ENCODE data around the gene TNFSF12.

DNA sequence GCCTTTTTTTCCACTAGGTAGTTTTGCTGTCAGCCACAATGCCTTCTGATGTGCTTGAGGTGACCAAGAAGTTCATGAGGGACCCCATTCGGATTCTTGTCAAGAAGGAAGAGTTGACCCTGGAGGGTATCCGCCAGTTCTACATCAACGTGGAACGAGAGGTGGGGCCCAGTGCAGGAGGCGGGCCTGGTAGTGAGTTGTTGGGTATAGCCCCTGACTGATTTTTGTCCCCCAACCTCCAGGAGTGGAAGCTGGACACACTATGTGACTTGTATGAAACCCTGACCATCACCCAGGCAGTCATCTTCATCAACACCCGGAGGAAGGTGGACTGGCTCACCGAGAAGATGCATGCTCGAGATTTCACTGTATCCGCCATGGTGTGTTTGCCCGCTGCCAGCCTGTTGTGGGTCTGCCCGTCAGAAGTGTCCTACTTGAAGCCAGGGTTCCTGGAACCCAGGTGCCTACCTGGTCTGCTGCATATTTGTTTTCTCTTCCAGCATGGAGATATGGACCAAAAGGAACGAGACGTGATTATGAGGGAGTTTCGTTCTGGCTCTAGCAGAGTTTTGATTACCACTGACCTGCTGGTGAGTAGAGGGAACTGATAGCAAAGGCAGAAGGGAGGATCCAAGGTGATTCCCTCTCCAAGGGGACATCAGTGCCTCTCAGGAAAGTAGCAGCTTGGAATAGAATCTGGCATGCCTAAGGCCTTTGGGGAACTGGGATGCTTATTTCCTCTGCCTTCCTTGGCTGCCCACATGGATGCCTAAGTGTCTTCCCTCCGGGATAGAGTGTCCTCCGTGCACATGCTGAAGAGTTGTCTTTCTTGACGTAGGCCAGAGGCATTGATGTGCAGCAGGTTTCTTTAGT is 28.7 kb downstream of the TNFSF12 start:
- TF ChIP-seq TAF1 (IDR thresholded peaks at IDR 0.05; ENCODE audit: borderline replicate concordance, low read depth, low read length) (no peak), POLR2AphosphoS5 (IDR thresholded peaks at IDR 0.05; ENCODE audit: low read depth, low read length) (peak; percentile 31; the same call in 1 of the 2 replicates), POLR2A (IDR thresholded peaks at IDR 0.05; ENCODE audit: low read depth, low read length) (no peak)

All from GM12892 (cell line).